ENCODE measurements around the gene TLCD2.
"Not testable (repeated sequence)": the region's sequence is repeated elsewhere in the genome, so short reads cannot be mapped to it uniquely, and the experiment has no call there.

TLCD2 gene

GRCh38 chr17:1709971-1710806, at the start of gene TLCD2:
Gene TLCD2, minus strand, starts transcription at chr17:1710377. Its CDS starts 135 bp downstream, at chr17:1710242.
- no peak for DNase-seq (ENCODE audit: low spot score)

GRCh38 chr17:1759529-1759928, 49.4 kb upstream of the TLCD2 start:
- no peak for DNase-seq (ENCODE audit: low spot score)

GRCh38 chr17:1758807-1759206, 48.6 kb upstream of the TLCD2 start:
- DNase-seq (ENCODE audit: low spot score): no peak

- DNase-seq (ENCODE audit: low spot score): no peak
These were observed 45.7 kb upstream of the TLCD2 start for GRCh38 chr17:1755827-1756262.

- no peak for DNase-seq (ENCODE audit: low spot score)
These were observed 45.2 kb upstream of the TLCD2 start for GRCh38 chr17:1755252-1755826.

GRCh38 chr17:1754430-1755112, 44.4 kb upstream of the TLCD2 start:
- no peak for DNase-seq (ENCODE audit: low spot score)

- DNase-seq (ENCODE audit: low spot score): no peak
These were observed 43.7 kb upstream of the TLCD2 start for GRCh38 chr17:1753767-1754429.

- no peak for DNase-seq (ENCODE audit: low spot score)
These were observed 42.5 kb upstream of the TLCD2 start for GRCh38 chr17:1752425-1753262.

- DNase-seq (ENCODE audit: low spot score): no peak
These were observed 40.5 kb upstream of the TLCD2 start for GRCh38 chr17:1750628-1751027.

GRCh38 chr17:1746975-1747543, 36.9 kb upstream of the TLCD2 start:
- no peak for DNase-seq (ENCODE audit: low spot score)

GRCh38 chr17:1745513-1746020, 35.4 kb upstream of the TLCD2 start:
- DNase-seq (ENCODE audit: low spot score): no peak

GRCh38 chr17:1744551-1745512, 34.7 kb upstream of the TLCD2 start:
- no peak for DNase-seq (ENCODE audit: low spot score)

GRCh38 chr17:1743088-1743439, 32.9 kb upstream of the TLCD2 start:
- no peak for DNase-seq (ENCODE audit: low spot score)

GRCh38 chr17:1742371-1743087, 32.4 kb upstream of the TLCD2 start, which contains the start of gene SERPINF2:
Gene SERPINF2, plus strand, starts transcription at chr17:1742871. Its CDS starts 2,125 bp downstream, at chr17:1744996.
- DNase-seq (ENCODE audit: low spot score): no peak

GRCh38 chr17:1741899-1742298, 31.7 kb upstream of the TLCD2 start:
- DNase-seq (ENCODE audit: low spot score): not testable (repeated sequence)

GRCh38 chr17:1737531-1738291, 27.5 kb upstream of the TLCD2 start:
- no peak for DNase-seq (ENCODE audit: low spot score)

- DNase-seq (ENCODE audit: low spot score): no peak
These were observed 26.4 kb upstream of the TLCD2 start for GRCh38 chr17:1736348-1737281.

All from CD4-positive, alpha-beta T cell treated with Interleukin-2 at 100 ng/mL for 4 hours (primary cell).